Mesenchymal stem cell (in vitro differentiated cells and primary cell): Measurements from ENCODE around the gene SIN3B.
"Not testable (repeated sequence)": the region's sequence is repeated elsewhere in the genome, so short reads cannot be mapped to it uniquely, and the experiment has no call there.

Experiments used
- DNase-seq: peaks from one replicate; pipeline ENCODE4 v3.0.0-alpha.2; 2013
- H2AFZ ChIP-seq: one replicate; pipeline ENCODE4 v1.6.1; 2013; ENCODE audit warnings: low read depth, mild to moderate bottlenecking, control low read depth, inconsistent platforms, low read length, moderate library complexity
- H2AK5ac ChIP-seq: 2 replicates; pipeline ENCODE4 v1.6.1; 2013; ENCODE audit warnings: low read length, moderate library complexity, mild to moderate bottlenecking, inconsistent platforms; ENCODE audit not compliant: severe bottlenecking
- H2BK120ac ChIP-seq: one replicate; pipeline ENCODE4 v1.6.1; 2013; ENCODE audit warnings: low read depth, mild to moderate bottlenecking, inconsistent platforms, low read length, moderate library complexity
- H2BK12ac ChIP-seq, 2 experiments: one replicate each; pipeline ENCODE4 v1.6.1; 2013; ENCODE audit warnings: inconsistent platforms in 2 of 2, low read length in 2 of 2, mild to moderate bottlenecking in 2 of 2, moderate library complexity in 2 of 2, control low read depth in 1 of 2
- H2BK15ac ChIP-seq: one replicate; pipeline ENCODE4 v1.6.1; 2013; ENCODE audit warnings: mild to moderate bottlenecking, low read depth, inconsistent platforms; ENCODE audit not compliant: poor library complexity, severe bottlenecking
- H2BK5ac ChIP-seq: 2 replicates; pipeline ENCODE4 v1.6.1; 2013; ENCODE audit warnings: low read depth, mild to moderate bottlenecking, low read length, control low read depth, inconsistent platforms; ENCODE audit not compliant: poor library complexity, severe bottlenecking
- H3K14ac ChIP-seq, 2 experiments: one replicate each; pipeline ENCODE4 v1.6.1; 2013; ENCODE audit warnings: inconsistent platforms in 2 of 2, low read length in 2 of 2, control low read depth in 1 of 2, mild to moderate bottlenecking in 1 of 2, moderate library complexity in 1 of 2
- H3K18ac ChIP-seq, 2 experiments: one replicate each; pipeline ENCODE4 v1.6.1; 2013; ENCODE audit warnings: inconsistent platforms in 2 of 2, low read length in 2 of 2, control low read depth in 1 of 2, low read depth in 1 of 2, mild to moderate bottlenecking in 1 of 2
- H3K23ac ChIP-seq, 2 experiments: one replicate each; pipeline ENCODE4 v1.6.1; 2013; ENCODE audit warnings: inconsistent platforms in 2 of 2, low read length in 2 of 2, mild to moderate bottlenecking in 2 of 2, moderate library complexity in 2 of 2, control low read depth in 1 of 2
- H3K27ac ChIP-seq: 2 replicates; pipeline ENCODE4 v1.5.1; 2013; ENCODE audit warnings: mild to moderate bottlenecking, moderate library complexity, low read length, control low read depth, inconsistent platforms; ENCODE audit not compliant: poor library complexity, severe bottlenecking
- H3K27me3 ChIP-seq, 2 experiments: 2 replicates each; pipeline versions ENCODE4 v1.6.1 to v1.7.0; 2013; ENCODE audit warnings: low read length in 2 of 2, mild to moderate bottlenecking in 2 of 2, moderate library complexity in 2 of 2, control low read depth in 1 of 2, inconsistent platforms in 1 of 2; ENCODE audit not compliant: control insufficient read depth in 1 of 2, insufficient read depth in 1 of 2
- H3K36me3 ChIP-seq, 2 experiments: 2 replicates each; pipeline versions ENCODE4 v1.6.1 to v1.7.0; 2013; ENCODE audit warnings: low read length in 2 of 2, control low read depth in 1 of 2, inconsistent platforms in 1 of 2, low read depth in 1 of 2, mild to moderate bottlenecking in 1 of 2; ENCODE audit not compliant: insufficient read depth in 2 of 2, control insufficient read depth in 1 of 2
- H3K4ac ChIP-seq, 2 experiments: one replicate each; pipeline ENCODE4 v1.6.1; 2013; ENCODE audit warnings: inconsistent platforms in 2 of 2, low read length in 2 of 2, mild to moderate bottlenecking in 2 of 2, moderate library complexity in 2 of 2, control low read depth in 1 of 2, low read depth in 1 of 2
- H3K4me1 ChIP-seq: 2 replicates; pipeline ENCODE4 v1.6.1; 2013; ENCODE audit warnings: low read depth, low read length, control low read depth; ENCODE audit not compliant: control insufficient read depth, insufficient read depth
- H3K4me2 ChIP-seq: 2 replicates; pipeline ENCODE4 v1.6.1; 2013; ENCODE audit warnings: low read length, mild to moderate bottlenecking, inconsistent platforms; ENCODE audit not compliant: poor library complexity, severe bottlenecking
- H3K4me3 ChIP-seq, 2 experiments: 2 replicates each; pipeline versions ENCODE4 v1.5.1 to v1.7.0; 2013; ENCODE audit warnings: low read length in 2 of 2, mild to moderate bottlenecking in 2 of 2, control low read depth in 1 of 2, low read depth in 1 of 2; ENCODE audit not compliant: insufficient read depth in 1 of 2
- H3K79me1 ChIP-seq: replicated peaks from 2 replicates; pipeline ENCODE4 v1.6.1; 2013; ENCODE audit warnings: mild to moderate bottlenecking, control low read depth, low read length, inconsistent platforms; ENCODE audit not compliant: poor library complexity, severe bottlenecking
- H3K9ac ChIP-seq: 2 replicates; pipeline ENCODE4 v1.7.0; 2013; ENCODE audit warnings: mild to moderate bottlenecking, low read length, moderate library complexity
- H3K9me3 ChIP-seq: 2 replicates; pipeline ENCODE4 v1.7.0; 2013; ENCODE audit warnings: mild to moderate bottlenecking, low read length; ENCODE audit not compliant: control insufficient read depth
- H4K8ac ChIP-seq: one replicate; pipeline ENCODE4 v1.6.1; 2013; ENCODE audit warnings: inconsistent platforms, mild to moderate bottlenecking, low read length, moderate library complexity
- H4K91ac ChIP-seq: one replicate; pipeline ENCODE4 v1.6.1; 2013; ENCODE audit warnings: mild to moderate bottlenecking, low read length, inconsistent platforms
- WGBS: methylation state at CpG from one replicate; pipeline ENCODE4 v1.1.7; 2013; ENCODE audit warnings: mixed read lengths; 5-methylcytosine and 5-hydroxymethylcytosine counted together

Gene SIN3B

DNA sequence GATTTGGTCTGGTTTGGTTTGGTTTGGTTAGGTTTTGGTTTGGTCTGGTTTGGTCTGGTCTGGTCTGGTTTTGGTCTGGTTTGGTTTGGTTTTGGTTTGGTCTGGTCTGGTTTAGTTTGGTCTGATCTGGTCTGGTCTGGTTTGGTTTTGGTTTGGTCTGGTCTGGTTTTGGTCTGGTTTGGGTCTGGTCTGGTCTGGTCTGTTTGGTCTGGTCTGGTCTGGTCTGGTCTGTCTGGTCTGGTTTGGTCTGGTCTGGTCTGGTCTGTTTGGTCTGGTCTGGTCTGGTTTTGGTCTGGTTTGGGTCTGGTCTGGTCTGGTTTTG is 45.7 kb downstream of the SIN3B start:
- DNase-seq, H3K9me3 ChIP-seq, H3K4me2 ChIP-seq, H2BK5ac ChIP-seq, H2BK12ac ChIP-seq, H2AFZ ChIP-seq, H3K14ac ChIP-seq, H3K27ac ChIP-seq, H3K23ac ChIP-seq, H4K8ac ChIP-seq, H3K9ac ChIP-seq, H2AK5ac ChIP-seq, H4K91ac ChIP-seq, H3K4me3 ChIP-seq, H2BK15ac ChIP-seq, H3K27me3 ChIP-seq, H2BK120ac ChIP-seq, H3K4ac ChIP-seq: not testable (repeated sequence)
- peaks cover 51% of the 10 kb centered on the region for H3K79me1 ChIP-seq
- H3K36me3 ChIP-seq: peaks cover 80 to 82% of the 10 kb centered on the region in 2 experiments
- H3K4me1 ChIP-seq: peaks cover 17% of the 10 kb centered on the region
- peak overlapping the region in 1 of 2 experiments; percentile 41 for H3K18ac ChIP-seq

DNA sequence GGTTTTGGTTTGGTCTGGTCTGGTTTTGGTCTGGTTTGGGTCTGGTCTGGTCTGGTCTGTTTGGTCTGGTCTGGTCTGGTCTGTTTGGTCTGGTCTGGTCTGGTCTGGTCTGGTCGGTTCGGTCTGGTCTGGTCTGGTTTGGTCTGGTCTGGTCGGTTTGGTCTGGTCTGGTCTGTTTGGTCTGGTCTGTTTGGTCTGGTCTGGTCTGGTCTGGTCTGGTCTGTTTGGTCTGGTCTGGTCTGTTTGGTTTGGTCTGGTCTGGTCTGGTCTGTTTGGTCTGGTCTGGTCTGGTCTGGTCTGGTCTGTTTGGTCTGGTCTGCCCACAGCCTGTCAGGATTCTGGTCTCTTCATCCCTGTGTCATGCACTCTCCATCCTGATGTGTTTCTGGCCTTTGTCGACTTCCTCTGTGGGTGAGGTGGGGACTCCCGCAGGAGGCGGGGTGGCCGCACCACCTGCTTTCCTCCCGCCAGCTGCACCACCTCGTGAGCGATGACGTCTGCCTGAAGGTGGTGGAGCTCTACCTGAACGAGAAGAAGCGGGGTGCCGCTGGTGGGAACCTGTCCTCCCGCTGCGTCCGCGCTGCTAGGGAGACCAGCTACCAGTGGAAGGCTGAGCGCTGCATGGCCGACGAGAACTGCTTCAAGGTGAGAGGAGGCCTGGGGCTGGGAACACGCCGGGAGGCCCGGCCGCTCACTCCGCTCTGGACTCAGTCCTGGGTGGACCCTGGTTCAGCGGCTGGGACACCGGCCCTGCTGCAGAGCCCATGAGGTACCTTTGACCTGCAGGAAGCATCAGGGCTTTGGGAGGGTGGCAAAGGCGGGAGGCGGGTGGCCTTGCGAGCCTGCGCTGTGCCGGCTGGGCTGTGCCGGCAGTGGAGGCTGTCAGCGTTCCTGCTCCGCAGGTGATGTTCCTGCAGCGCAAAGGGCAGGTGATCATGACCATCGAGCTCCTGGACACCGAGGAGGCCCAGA is 46.7 kb downstream of the SIN3B start:
- Histone ChIP-seq H3K18ac (no peak overlapping the region), H3K36me3 (peaks cover 79 to 83% of the 10 kb centered on the region in 2 experiments), H3K23ac (no peak overlapping the region), H2BK12ac (no peak overlapping the region), H3K4me1 (peaks cover 17% of the 10 kb centered on the region), H3K14ac (no peak overlapping the region), H3K4me3 (peak overlapping the region in 1 of 2 experiments; percentile 16), H3K9ac (no peak overlapping the region), H3K4me2 (no peak overlapping the region), H3K79me1 (peaks cover 48% of the 10 kb centered on the region), H4K8ac (no peak overlapping the region), H3K4ac (no peak overlapping the region), H3K9me3 (no peaks in the 10 kb centered on the region), H3K27me3 (no peaks in the 10 kb centered on the region), H3K27ac (no peak overlapping the region), H2BK15ac (no peak overlapping the region), H2AFZ (no peak overlapping the region), H2BK5ac (no peak overlapping the region), H2AK5ac (no peak overlapping the region), H4K91ac (peak overlapping the region; percentile 62), H2BK120ac (no peak overlapping the region)
- no peak for DNase-seq
- 97% methylated on average over 39 of the region's 39 CpGs for WGBS

DNA sequence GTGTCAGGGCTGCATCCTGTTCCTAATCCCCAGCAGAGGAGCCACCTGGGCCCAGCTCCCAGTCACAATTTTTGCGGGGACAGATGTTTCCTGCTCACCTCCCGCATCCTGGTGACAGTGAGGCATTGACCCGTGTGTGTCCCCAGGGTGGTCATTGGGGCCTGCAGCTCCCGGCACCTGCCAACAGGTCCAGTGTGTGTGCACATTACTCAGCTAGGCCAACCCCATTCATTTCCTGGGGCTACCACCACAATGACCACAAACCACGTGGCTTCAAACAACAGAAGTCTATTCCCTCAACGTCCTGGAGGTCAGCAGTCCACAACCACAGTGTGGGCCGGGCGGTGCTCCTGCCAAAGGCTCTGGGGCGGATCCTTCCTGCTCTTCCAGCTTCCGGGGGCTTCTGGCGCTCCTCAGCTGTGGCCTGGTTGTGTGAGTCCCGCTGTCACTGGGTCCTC is 47.7 kb downstream of the SIN3B start:
- H2AK5ac ChIP-seq: no peak overlapping the region

DNA sequence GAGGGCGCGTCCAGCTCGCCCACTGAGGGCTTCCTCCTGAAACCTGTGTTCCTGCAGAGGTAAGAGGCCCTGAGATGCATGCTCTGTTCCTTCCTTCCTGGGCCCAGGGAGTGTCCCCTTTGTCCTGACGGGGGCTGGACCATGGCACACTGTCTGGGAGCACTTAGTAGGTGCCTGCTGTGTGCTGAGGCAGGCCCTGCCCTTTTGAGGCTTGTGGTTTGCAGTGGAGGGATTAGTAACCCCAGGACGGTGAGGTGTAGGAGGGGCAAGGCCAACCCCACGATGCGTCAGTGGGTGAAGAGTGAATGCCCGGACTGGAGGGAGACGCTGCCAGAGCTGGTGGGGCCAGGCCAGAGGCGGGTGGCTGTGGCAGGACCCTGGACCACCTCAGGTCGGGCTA is 48.4 kb downstream of the SIN3B start:
- no peak overlapping the region for H2AK5ac ChIP-seq
- no peak overlapping the region for H2AFZ ChIP-seq
- H3K27ac ChIP-seq: no peak overlapping the region
- H2BK120ac ChIP-seq: no peak overlapping the region
- peaks cover 65 to 75% of the 10 kb centered on the region in 2 experiments for H3K36me3 ChIP-seq
- H3K4me1 ChIP-seq: peaks cover 17% of the 10 kb centered on the region
- H3K23ac ChIP-seq: no peak overlapping the region
- no peaks in the 10 kb centered on the region for H3K27me3 ChIP-seq
- WGBS: 96% methylated on average over 8 of the region's 11 CpGs
- no peak overlapping the region for H3K4me3 ChIP-seq
- no peak overlapping the region for H2BK5ac ChIP-seq
- no peak overlapping the region for H3K14ac ChIP-seq
- H3K4ac ChIP-seq: no peak overlapping the region
- H2BK15ac ChIP-seq: no peak overlapping the region
- peak overlapping the region; percentile 37 for H4K91ac ChIP-seq
- H2BK12ac ChIP-seq: no peak overlapping the region
- H3K79me1 ChIP-seq: peaks cover 44% of the 10 kb centered on the region
- no peak overlapping the region for H3K4me2 ChIP-seq
- no peak for DNase-seq
- H3K9ac ChIP-seq: no peak overlapping the region
- peak overlapping the region; percentile 32 for H4K8ac ChIP-seq
- H3K18ac ChIP-seq: no peak overlapping the region
- peaks cover 7% of the 10 kb centered on the region for H3K9me3 ChIP-seq

More for the DNA sequence above, 47.7 kb downstream of the SIN3B start:
- peaks cover 2% of the 10 kb centered on the region for H3K9me3 ChIP-seq
- peak; percentile 54 for DNase-seq
- H3K79me1 ChIP-seq: peaks cover 44% of the 10 kb centered on the region
- no peaks in the 10 kb centered on the region for H3K27me3 ChIP-seq
- H3K18ac ChIP-seq: no peak overlapping the region
- H3K4ac ChIP-seq: no peak overlapping the region
- no peak overlapping the region for H3K23ac ChIP-seq
- peaks cover 68 to 79% of the 10 kb centered on the region in 2 experiments for H3K36me3 ChIP-seq
- H4K91ac ChIP-seq: no peak overlapping the region
- no peak overlapping the region for H3K4me3 ChIP-seq
- no peak overlapping the region for H2BK120ac ChIP-seq
- H2AFZ ChIP-seq: no peak overlapping the region
- H3K4me1 ChIP-seq: peaks cover 17% of the 10 kb centered on the region
- no peak overlapping the region for H3K27ac ChIP-seq
- no peak overlapping the region for H3K4me2 ChIP-seq
- no peak overlapping the region for H2BK5ac ChIP-seq
- no peak overlapping the region for H3K9ac ChIP-seq
- no peak overlapping the region for H2BK15ac ChIP-seq
- no peak overlapping the region for H4K8ac ChIP-seq
- WGBS: 69% methylated on average over 12 of the region's 12 CpGs
- H3K14ac ChIP-seq: no peak overlapping the region
- no peak overlapping the region for H2BK12ac ChIP-seq
